ENCODE measurements around the gene MCAT.
A peak's percentile ranks its signal among the peaks of the same experiment; 100 is the strongest.

The MCAT gene

DNA sequence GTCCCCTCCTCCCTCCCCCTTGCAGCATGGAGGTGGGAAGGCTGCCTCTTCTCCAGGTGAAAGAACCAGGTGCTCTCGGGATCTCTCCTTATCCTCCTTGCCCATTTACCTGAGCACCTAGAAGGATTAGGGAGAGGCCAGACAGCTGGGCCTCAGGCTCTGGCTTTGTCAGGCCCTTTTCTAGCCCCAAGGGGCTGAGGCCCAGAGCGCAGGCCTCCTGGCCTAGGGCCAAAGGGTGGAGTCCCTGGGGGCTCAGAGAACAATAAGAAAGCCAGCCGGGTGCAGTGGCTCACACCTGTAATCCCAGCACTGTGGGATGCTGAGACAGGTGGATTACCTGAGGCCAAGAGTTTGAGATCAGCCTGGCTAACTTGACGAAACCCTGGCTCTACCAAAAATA is 48.6 kb downstream of the MCAT start:
- DNase-seq (ENCODE audit: low read depth in 1 of 2, low spot score in 1 of 2), result no peak

DNA sequence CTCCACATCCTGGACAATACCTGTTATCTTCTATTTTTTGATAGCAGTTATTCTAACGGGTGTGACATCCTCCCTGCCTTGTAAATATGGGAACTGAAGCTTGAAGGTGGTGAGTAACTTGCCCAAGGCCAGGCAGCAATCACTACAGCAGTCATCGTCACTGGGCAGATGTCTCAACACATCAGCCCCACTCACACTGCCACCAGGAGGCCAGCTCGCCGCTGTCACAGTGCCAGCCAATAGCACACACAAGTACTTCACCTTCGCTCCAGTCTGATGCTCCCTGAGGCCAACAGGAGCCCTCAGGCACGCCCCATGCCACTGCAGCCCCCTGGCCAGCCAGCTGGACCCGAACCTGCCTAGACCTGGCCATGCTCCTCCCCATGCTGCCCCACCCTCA is 49.1 kb downstream of the MCAT start:
- no peak for DNase-seq (ENCODE audit: low read depth in 1 of 2, low spot score in 1 of 2)

DNA sequence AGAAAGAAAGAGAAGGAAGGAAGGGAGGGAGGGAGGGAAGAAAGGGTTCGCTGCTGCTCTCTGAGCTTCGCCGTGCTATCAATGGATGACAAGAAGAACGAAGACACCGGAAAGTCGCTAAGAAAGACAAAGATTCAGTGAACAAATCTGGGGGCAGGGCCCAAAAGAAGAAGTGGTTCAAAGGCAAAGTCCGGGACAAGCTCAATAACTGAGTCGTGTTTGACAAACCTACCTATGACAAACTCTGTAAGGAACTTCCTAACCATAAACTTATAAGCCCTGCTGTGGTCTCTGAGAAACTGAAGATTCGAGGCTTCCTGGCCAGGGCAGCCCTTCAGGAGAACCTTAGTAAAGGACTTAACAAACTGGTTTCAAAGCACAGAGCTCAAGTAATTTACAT is 51.1 kb downstream of the MCAT start:
- no peak for DNase-seq (ENCODE audit: low read depth in 1 of 2, low spot score in 1 of 2)

DNA sequence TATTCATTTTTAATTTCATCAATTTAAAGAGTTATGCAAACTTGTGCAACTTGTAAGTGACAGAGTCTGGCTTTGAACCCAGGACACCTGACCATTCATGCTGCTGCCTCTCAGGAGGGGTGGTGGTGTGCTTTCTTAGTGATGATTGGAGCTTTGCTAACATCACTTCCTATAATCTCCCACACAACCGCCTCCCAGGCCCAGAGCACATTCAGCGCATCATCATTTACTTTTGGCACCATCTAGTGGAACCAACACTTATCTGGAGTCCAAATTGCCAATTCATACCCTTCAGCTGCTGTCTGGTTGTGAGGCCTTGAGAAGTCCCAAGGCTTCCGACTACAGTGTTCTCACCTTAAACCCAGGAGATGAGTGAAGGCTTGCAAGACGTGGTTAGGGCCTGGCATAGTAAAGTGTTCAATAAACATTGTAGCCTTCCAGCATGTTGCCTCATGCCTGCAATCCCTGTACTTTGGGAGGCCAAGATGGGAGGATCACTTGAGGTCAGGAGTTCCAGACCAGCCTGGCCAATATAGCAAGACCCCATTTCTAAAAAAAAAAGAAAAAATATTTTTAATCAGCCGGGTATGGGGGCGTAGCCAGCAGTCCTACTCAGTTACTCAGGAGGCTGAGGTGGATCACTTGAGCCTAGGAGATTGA is 52.9 kb downstream of the MCAT start:
- DNase-seq (ENCODE audit: low read depth in 1 of 2, low spot score in 1 of 2), result peak in 1 of 2 donors; percentile 11

- peak; percentile 73 to 85 for DNase-seq (ENCODE audit: low read depth in 1 of 2, low spot score in 1 of 2)
These were observed 54.0 kb downstream of the MCAT start, which contains the start of gene TTLL1 for GRCh38 chr22:43088984-43089717. TSS of gene TTLL1 (minus strand) at chr22:43089391. CDS start at chr22:43075586, 13,805 bp downstream.

DNA sequence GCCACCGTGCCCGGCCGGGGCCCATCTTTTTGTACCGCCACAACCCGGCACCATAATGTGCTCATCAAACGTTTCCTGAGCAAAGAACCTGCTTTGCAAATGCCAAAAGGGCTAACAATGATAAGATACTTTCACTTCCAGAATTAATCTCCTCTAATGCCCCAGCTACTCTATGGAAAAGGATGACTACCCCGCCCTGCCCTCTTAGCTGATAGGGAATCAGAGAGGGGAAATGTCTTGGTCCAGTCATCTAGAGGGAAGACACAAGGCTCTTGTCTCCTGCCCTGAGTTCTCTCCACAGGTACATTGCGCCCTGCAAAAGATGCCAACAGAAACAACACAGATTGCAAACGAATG is 54.6 kb downstream of the MCAT start:
- no peak for DNase-seq (ENCODE audit: low read depth in 1 of 2, low spot score in 1 of 2)

DNA sequence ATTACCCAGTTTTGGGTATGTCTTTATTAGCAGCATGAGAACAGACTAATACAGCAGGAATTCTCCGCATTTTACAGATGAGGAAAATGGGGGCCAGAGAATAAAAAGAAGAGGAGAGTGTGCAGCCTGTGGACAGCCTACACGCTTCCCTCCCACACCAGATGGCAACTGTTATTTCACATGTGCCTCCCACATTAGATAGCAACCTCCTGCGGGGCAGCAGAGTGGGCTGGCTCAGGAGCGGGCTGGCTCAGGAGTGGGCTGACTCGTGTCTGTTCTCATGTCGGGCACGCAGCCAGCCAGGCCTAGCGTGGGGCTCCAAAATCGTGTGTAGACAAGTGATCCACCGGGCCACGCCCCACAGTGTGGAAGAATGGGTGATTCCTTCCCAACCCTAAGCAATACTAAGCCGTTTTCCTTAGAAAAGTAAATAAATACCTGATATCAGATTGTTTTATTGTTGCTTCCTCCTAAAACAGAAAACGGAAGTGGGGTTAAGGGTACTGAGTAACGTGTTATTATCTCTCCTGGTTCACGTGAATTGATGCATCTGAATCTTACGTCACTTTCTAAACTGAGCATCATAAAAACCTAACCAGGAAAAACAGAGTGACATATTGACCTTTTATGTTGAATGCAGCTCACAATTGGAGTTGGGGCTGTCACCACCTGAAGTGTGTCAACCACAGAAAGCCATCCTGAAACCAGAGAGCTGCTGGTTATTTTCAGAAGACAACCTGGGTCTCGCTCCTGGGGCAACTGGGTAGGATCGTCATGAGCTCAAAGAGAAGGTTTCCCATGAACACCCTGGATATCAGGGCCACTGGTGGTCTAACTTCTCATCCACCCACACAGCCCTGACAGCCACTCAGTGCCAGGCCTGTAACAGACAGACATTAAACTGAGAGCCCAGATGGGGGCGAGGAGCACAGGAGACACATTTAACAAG is 57.3 kb downstream of the MCAT start:
- no peak for DNase-seq (ENCODE audit: low read depth in 1 of 2, low spot score in 1 of 2)
